Activated CD8-positive, alpha-beta memory T cell treated with anti-CD3 and anti-CD28 coated beads for 24 hours (primary cell): ENCODE measurements around the gene SPINK6.

ENCODE experiments used
- DNase-seq: peaks from one replicate; pipeline ENCODE4 v3.0.0-alpha.2; 2020

The SPINK6 gene

GRCh38 chr5:148224117-148224742, 21.4 kb downstream of the SPINK6 start:
- DNase-seq: no peak

DNA sequence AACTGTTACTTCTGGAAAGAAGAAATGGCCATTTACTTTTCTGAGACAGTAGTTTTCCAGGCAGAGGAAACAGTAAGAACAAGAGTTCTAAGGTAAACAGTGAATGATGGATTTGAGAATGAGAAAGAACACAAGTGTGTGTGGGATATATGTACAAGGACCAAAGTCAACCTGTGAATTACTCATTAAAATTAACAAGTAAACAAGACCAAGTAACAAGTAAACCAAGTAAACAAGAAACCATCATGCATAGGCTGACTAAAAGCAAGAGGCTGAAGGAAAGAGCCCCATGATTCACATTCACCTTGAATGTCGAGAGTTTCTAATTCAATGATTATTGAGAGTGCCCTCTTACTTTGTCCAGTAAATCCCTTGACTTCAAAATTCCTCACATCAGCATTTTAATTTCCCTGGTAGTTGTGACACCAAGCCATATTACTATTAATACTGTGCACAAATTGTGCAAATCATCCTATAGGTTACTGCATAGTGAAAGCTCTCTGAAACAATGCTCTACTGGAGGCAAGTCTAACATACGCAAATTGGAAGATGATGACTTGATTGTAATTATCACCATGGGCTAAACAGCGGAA, 25.6 kb downstream of the SPINK6 start:
- DNase-seq: no peak

DNA sequence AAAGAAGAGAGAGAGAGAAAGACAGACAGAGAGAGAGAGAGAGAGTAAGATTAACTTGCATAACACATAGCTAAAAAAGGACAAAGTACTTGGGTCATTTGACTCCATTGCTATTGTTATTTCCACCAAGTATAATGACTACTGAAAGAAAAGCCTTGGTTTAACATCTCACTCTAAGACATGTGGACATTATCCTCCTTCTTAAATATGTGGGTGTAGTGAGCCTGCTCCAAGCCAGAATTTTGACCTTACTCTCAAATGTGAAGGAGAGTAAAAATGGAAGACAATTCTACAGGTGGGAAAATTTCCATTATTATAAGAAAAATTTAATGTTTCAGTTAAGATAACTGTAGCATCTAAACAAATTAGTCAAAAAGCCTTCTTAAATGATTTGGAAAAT, 27.0 kb downstream of the SPINK6 start:
- no peak for DNase-seq

- DNase-seq: no peak
These were observed 27.4 kb downstream of the SPINK6 start for GRCh38 chr5:148230240-148230639.

DNA sequence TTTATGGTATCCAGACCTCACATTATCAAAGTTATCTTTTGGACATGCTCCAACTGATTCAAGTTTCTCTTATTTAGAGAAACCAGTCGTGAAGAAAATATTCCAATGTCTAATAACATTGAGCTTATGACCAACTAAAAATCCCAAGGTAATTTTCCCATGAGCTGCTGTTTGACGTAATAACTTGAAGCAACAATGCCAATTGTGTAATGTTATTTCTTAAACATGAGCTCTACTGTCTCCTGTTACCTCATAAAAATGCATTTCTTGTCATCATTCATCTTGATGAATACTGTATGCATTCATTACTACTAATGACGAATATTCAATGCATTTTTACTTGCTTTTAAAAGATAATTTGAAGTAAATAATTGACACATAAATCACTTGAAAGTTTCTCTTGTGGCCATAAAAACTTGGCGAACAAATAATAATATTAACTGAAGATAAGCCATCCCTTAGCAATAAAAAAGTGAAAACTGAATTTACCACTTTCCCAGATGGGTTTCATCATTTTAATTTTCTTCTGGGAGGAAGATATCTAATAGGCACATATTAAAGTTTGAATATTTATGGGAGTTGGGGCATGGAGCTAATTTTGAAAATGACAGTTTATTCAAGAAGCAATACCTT, 35.1 kb downstream of the SPINK6 start:
- no peak for DNase-seq

GRCh38 chr5:148238418-148238794, 35.6 kb downstream of the SPINK6 start, which contains the start of gene MARCOL:
TSS of gene MARCOL (plus strand) at chr5:148238525. CDS start at chr5:148238598, 73 bp downstream.
- DNase-seq: no peak

- no peak for DNase-seq
These were observed 46.1 kb downstream of the SPINK6 start for GRCh38 chr5:148248894-148249293.

DNA sequence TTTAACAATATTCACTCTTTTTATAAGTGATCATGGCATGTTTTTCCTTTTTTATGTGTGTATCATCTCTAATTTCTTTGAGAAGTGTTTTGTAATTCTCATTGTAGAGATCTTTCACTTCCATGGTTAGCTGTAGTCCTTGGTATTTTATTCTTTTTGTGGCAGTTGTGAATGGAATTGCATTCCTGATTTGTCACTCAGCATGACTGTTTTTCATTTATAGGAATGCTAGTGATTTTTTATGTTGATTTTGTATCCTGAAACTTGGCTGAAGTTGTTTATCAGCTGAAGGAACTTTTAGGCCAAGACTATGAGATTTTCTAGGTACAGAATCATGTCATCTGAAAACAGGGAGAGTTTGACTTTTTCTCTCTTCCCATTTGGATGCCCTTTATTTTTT, 52.6 kb downstream of the SPINK6 start:
- no peak for DNase-seq

GRCh38 chr5:148259288-148259687, 56.4 kb downstream of the SPINK6 start:
- no peak for DNase-seq

DNA sequence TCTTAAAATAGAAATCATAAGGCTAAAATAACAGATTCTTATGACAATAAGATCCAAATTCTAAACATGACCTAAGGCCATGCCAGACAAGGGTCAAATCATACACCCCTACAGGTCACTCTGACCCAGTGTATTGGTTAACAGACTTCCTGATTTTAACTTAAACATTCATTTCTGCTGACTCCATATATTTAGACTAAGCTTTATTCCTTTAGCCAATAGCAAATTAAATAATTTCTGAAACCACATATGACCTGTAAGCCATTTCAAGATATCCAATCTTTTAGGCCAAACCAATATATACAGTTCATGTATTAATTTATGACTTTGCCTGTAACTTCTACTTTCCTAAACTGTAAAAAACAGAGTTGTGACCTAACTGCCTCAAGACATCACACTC, 58.4 kb downstream of the SPINK6 start:
- DNase-seq: no peak
